Measurements from ENCODE around the gene ASPG.
"Not testable (repeated sequence)": the region's sequence is repeated elsewhere in the genome, so short reads cannot be mapped to it uniquely, and the experiment has no call there.

The ASPG gene

DNA sequence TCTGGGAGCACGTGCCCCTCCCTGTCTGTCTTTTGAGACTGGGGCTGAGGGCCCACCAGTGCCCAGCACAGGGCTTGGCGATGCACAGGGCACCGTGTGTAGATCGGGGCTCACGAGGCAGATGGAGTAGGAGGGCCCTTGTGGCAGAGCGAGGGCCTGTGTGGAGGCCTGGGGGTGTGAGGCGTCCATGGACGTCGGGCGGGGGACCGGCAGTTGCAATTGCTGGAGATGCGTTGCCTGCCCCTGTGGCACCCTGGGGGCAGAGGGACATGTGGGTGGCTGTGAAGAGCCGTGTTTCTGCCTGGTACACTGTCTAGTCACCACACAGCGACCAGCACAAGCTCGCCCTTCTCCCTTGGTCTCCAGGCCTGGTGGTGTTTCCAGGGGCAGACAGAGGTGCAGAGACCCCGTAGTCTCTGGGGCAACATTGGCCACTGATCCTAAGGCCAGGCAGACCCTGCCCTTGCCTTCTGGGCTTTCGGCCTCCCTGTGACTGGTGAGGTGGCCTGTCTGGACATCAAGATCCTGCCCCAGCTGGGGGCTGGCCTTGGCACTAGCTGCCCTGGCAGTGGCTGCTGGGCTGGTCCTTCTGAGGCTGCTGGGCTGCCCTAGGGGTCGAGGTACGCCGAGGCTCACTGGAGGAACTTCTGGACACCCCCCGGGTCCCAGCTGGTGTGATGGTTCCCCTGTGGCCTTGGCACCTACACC is 67.3 kb downstream of the ASPG start:
- no peak for DNase-seq (ENCODE audit: low read depth)
- TF ChIP-seq CTCF (IDR thresholded peaks at IDR 0.05; ENCODE audit: insufficient read depth, low read depth, low read length, missing control alignments): no peak
- H3K4me3 ChIP-seq (ENCODE audit: low read depth, low read length): no peak overlapping the region

- not testable (repeated sequence) for H3K4me3 ChIP-seq (ENCODE audit: low read depth, low read length); DNase-seq (ENCODE audit: low read depth)
Observed at GRCh38 chr14:104153394-104153755, 67.9 kb downstream of the ASPG start.

GRCh38 chr14:104154246-104154645 is 68.7 kb downstream of the ASPG start:
- no peak for DNase-seq (ENCODE audit: low read depth)
- TF ChIP-seq CTCF (IDR thresholded peaks at IDR 0.05; ENCODE audit: insufficient read depth, low read depth, low read length, missing control alignments): no peak
- no peak overlapping the region for H3K4me3 ChIP-seq (ENCODE audit: low read depth, low read length)

- no peak for TF ChIP-seq CTCF (IDR thresholded peaks at IDR 0.05; ENCODE audit: insufficient read depth, low read depth, low read length, missing control alignments)
- DNase-seq (ENCODE audit: low read depth): no peak
- H3K4me3 ChIP-seq (ENCODE audit: low read depth, low read length): no peak overlapping the region
Observed at GRCh38 chr14:104155513-104155912, 70.0 kb downstream of the ASPG start.

DNA sequence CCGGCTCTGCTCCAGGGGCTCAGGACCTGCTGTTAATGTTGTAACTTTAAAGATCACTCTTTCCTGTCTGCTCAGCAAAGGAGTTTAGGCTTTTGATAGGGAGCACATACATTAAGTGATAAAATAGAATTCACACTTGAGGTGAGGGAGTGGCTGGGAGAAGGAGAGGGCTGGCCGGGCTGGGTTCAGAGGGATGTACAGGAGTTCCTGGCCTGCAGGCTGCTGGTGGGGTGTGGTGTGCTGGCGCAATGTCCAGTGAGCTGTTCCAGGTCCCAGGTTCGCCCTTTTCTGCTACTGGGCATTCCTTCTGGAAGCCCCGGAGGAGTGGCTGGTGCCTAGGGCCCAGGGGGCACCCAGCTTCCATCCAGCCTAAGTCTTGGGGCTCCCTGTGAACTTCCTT is 70.6 kb downstream of the ASPG start:
- H3K4me3 ChIP-seq (ENCODE audit: low read depth, low read length): no peak overlapping the region
- no peak for TF ChIP-seq CTCF (IDR thresholded peaks at IDR 0.05; ENCODE audit: insufficient read depth, low read depth, low read length, missing control alignments)
- no peak for DNase-seq (ENCODE audit: low read depth)

GRCh38 chr14:104157016-104157928 is 71.8 kb downstream of the ASPG start:
- no peak for DNase-seq (ENCODE audit: low read depth)
- TF ChIP-seq CTCF (IDR thresholded peaks at IDR 0.05; ENCODE audit: insufficient read depth, low read depth, low read length, missing control alignments): no peak
- no peak overlapping the region for H3K4me3 ChIP-seq (ENCODE audit: low read depth, low read length)

Data from GM12865 (cell line).